Gastrocnemius medialis (tissue), 4 donors: ENCODE data around the gene GPHN. TPM values are rescaled to one million over a fixed set of nuclear protein-coding genes. Genes with fewer than 3 reads are reported as not detected.

ENCODE experiments used
- ATAC-seq, 2 donors: fragments of 150-250 bp; one replicate each; pipeline ENCODE4 v1.9.1; 2016
- DNase-seq, 2 donors: peaks; one replicate each; pipeline ENCODE4 v3.0.0-alpha.2; 2019
- H3K27ac ChIP-seq, 4 donors: fragments of 200-600 bp; sonication (generic); 1 replicate in 1 of 4; 2 replicates in 3 of 4; pipeline ENCODE4 v1.5.1; 2016 to 2018; ENCODE audit warnings: mild to moderate bottlenecking in 2 of 4, moderate library complexity in 1 of 4
- H3K27me3 ChIP-seq, 3 donors: fragments of 200-600 bp; sonication (generic) in 2 of 3; 1 replicate in 1 of 3; 2 replicates in 2 of 3; pipeline versions ENCODE4 v1.5.1 to v1.6.0; 2016 to 2019; ENCODE audit warnings: mild to moderate bottlenecking in 1 of 3, moderate library complexity in 1 of 3
- H3K36me3 ChIP-seq, 2 donors: fragments of 200-600 bp; sonication (generic) in 1 of 2; one replicate each; pipeline ENCODE4 v1.5.1; 2017 to 2018
- H3K4me1 ChIP-seq, 2 donors: fragments of 200-600 bp; sonication (generic) in 1 of 2; one replicate each; pipeline ENCODE4 v1.5.1; 2016 to 2017; ENCODE audit warnings: mild to moderate bottlenecking in 2 of 2
- H3K4me3 ChIP-seq, 4 donors: fragments of 200-600 bp; sonication (generic) in 3 of 4; 1 replicate in 1 of 4; 2 replicates in 3 of 4; pipeline ENCODE4 v1.5.1; 2016 to 2019; ENCODE audit warnings: mild to moderate bottlenecking in 2 of 4
- H3K9me3 ChIP-seq, 3 donors: fragments of 200-600 bp; sonication (generic) in 2 of 3; 1 replicate in 1 of 3; 2 replicates in 2 of 3; pipeline ENCODE4 v1.5.1; 2016 to 2019
- CTCF ChIP-seq, 5 experiments: fragments of 450-650 bp in 3 of 5; fragments of 200-600 bp in 2 of 5; sonication (generic) in 2 of 5; IDR thresholded peaks in 4 of 5; conservative IDR thresholded peaks in 1 of 5; 1 replicate in 4 of 5; 2 replicates in 1 of 5; pipeline ENCODE4 v1.5.1; 2016 to 2019; ENCODE audit warnings: antibody characterized with exemption in 5 of 5, mild to moderate bottlenecking in 3 of 5, moderate library complexity in 3 of 5
- POLR2A ChIP-seq, 2 donors: fragments of 450-650 bp; IDR thresholded peaks; one replicate each; pipeline ENCODE4 v1.6.1; 2017; ENCODE audit warnings: antibody characterized with exemption in 2 of 2, mild to moderate bottlenecking in 2 of 2, moderate library complexity in 2 of 2
- in situ Hi-C, 4 donors: fragments of 200-750 bp; cut with MboI; loops; one replicate each; pipeline versions ENCODE4 v1.15.0 to v1.8.0; 2017; ENCODE audit warnings: low sequenced_read_pairs in 4 of 4
- intact Hi-C: fragments of 100-400 bp; cut with DNase I; formaldehyde crosslinking; loops from one replicate; pipeline ENCODE4 v1.15.1; 2023; ENCODE audit warnings: low total_unique reads
- total RNA-seq, 4 donors: library from RNA; depleted of rRNA; stranded (reverse); fragments of >200 nt; gene quantifications; one replicate each; pipeline versions ENCODE4 v1.1.0 to v1.2.3, GENCODE V29; 2016

Gene GPHN
- total RNA-seq, 4 donors from 2014 or later: 10.3 to 33.3 (median 23.5) TPM

DNA sequence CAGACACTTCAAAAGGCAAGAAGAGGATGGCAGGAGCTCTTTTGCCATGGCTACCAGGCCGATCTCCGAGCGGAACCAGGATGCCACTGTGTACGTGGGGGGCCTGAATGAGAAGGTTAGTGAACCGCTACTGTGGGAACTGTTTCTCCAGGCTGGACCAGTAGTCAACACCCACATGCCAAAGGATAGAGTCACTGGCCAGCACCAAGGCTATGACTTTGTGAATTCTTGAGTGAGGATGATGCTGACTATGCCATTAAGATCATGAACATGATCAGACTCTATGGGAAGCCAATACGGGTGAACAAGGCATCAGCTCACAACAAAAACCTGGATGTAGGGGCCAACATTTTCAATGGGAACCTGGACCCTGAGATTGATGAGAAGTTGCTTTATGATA is 691.1 kb downstream of the GPHN start:
- ATAC-seq (no peak), DNase-seq (no peak)
- Histone ChIP-seq H3K4me3 (no peak overlapping the region), H3K9me3 (no peaks in the 10 kb centered on the region), H3K27me3 (no peaks in the 10 kb centered on the region), H3K4me1 (no peaks in the 10 kb centered on the region), H3K27ac (no peak overlapping the region), H3K36me3 (no peaks in the 10 kb centered on the region)
- no peak for TF ChIP-seq POLR2A (IDR thresholded peaks at IDR 0.05)
- no peak for TF ChIP-seq CTCF (IDR thresholded peaks at IDR 0.05 in 4 of 5, conservative IDR thresholded peaks at IDR 0.05 in 1 of 5)
- intact Hi-C loops (no loop called here), in situ Hi-C loops (no loop called here)

- no peaks in the 10 kb centered on the region for H3K4me1 ChIP-seq
- in situ Hi-C loops (no loop called here), intact Hi-C loops (no loop called here)
- TF ChIP-seq CTCF (IDR thresholded peaks at IDR 0.05 in 4 of 5, conservative IDR thresholded peaks at IDR 0.05 in 1 of 5): no peak
- no peak for TF ChIP-seq POLR2A (IDR thresholded peaks at IDR 0.05)
- H3K27ac ChIP-seq: no peak overlapping the region
- H3K9me3 ChIP-seq: no peaks in the 10 kb centered on the region
- no peaks in the 10 kb centered on the region for H3K27me3 ChIP-seq
- no peak overlapping the region for H3K4me3 ChIP-seq
- no peaks in the 10 kb centered on the region for H3K36me3 ChIP-seq
- no peak for ATAC-seq
- no peak for DNase-seq
Measured at GRCh38 chr14:67207810-67208209, 699.9 kb downstream of the GPHN start.

DNA sequence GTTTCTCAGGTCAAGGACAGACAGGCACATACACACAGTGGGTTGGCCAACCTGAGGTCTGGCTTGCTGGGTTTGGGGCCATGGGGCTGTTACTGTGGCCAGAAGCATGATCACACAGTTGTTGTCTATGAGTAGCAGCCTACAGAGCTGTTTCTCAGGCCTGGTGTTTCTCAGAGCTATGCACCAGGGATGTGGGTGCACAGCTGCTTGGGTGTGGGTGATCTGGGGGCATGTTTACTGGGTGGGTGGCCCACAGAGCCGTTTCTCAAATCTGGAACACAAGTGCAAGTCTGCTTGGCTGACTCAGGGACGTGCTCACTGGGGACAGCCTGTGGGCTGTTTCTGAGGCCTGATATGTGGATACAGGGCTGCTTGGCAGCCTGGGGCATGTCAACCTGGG is 710.2 kb downstream of the GPHN start:
- ATAC-seq (no peak), DNase-seq (no peak)
- intact Hi-C loops (no loop called here), in situ Hi-C loops (no loop called here)
- Histone ChIP-seq H3K36me3 (no peaks in the 10 kb centered on the region), H3K27ac (no peak overlapping the region), H3K27me3 (no peaks in the 10 kb centered on the region), H3K4me3 (no peak overlapping the region), H3K9me3 (no peaks in the 10 kb centered on the region), H3K4me1 (no peaks in the 10 kb centered on the region)
- TF ChIP-seq POLR2A (IDR thresholded peaks at IDR 0.05) (no peak), CTCF (IDR thresholded peaks at IDR 0.05 in 4 of 5, conservative IDR thresholded peaks at IDR 0.05 in 1 of 5) (no peak)

DNA sequence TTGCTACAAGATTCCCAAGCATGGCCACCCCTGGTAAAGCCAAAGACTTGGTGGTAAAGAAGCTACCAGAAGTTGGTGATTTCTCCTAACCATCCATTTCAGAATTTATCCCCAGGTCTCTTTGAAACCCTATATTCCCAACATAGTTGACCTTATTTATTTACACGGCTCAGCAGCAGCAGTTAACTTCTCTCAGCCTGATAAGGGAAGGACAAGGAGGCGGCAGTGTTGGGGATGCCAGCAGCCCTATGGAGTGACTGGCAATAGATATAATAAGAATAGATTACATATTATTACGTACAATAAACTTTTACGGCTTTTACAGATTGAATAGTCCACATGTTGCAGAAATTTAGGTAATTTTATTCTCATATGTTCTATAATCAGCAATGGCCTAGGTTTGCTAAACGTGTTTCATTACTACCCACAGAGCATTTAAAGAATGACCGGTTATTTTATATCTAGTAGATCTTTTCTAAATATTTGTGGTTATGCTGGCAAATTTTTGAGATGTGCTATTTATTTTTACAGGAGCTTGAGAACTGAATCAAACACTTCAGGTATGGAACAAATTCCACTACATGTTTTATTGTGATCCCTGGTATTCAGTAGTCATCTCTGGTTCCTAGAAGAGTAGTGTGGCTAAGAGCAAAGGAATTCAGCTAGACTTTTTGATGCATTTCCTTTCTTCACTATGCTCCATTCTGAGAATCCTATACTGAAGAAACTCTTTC is 713.5 kb downstream of the GPHN start:
- Histone ChIP-seq H3K4me3 (no peak overlapping the region), H3K9me3 (no peaks in the 10 kb centered on the region), H3K27ac (no peak overlapping the region), H3K36me3 (no peaks in the 10 kb centered on the region), H3K27me3 (no peaks in the 10 kb centered on the region), H3K4me1 (no peaks in the 10 kb centered on the region)
- TF ChIP-seq POLR2A (IDR thresholded peaks at IDR 0.05) (no peak), CTCF (IDR thresholded peaks at IDR 0.05 in 4 of 5, conservative IDR thresholded peaks at IDR 0.05 in 1 of 5) (no peak)
- in situ Hi-C loops (no loop called here), intact Hi-C loops (no loop called here)
- no peak for ATAC-seq
- no peak for DNase-seq

- Histone ChIP-seq H3K9me3 (no peaks in the 10 kb centered on the region), H3K4me1 (no peaks in the 10 kb centered on the region), H3K27me3 (no peaks in the 10 kb centered on the region), H3K4me3 (no peak overlapping the region), H3K27ac (no peak overlapping the region), H3K36me3 (no peaks in the 10 kb centered on the region)
- in situ Hi-C loops (no loop called here), intact Hi-C loops (no loop called here)
- ATAC-seq (no peak), DNase-seq (no peak)
- TF ChIP-seq POLR2A (IDR thresholded peaks at IDR 0.05) (no peak), CTCF (IDR thresholded peaks at IDR 0.05 in 4 of 5, conservative IDR thresholded peaks at IDR 0.05 in 1 of 5) (no peak)
Measured at GRCh38 chr14:67221982-67222328, 714.0 kb downstream of the GPHN start.
